H9 (cell line): Measurements from ENCODE around the gene CCDC187. TPM values are rescaled to one million over a fixed set of nuclear protein-coding genes. Genes with fewer than 3 reads are reported as not detected.

Experiments used
- DNase-seq: peaks from one replicate; pipeline ENCODE4 v3.0.0-alpha.2; 2017
- H2AFZ ChIP-seq: one replicate; pipeline ENCODE4 v1.6.1; 2013; ENCODE audit warnings: mild to moderate bottlenecking, low read length, control low read depth, moderate library complexity
- H2AK5ac ChIP-seq: 2 replicates; pipeline ENCODE4 v1.6.1; 2013; ENCODE audit warnings: low read length, control low read depth, mixed read lengths; ENCODE audit not compliant: insufficient read length
- H2BK120ac ChIP-seq: one replicate; pipeline ENCODE4 v1.6.1; 2013; ENCODE audit warnings: low read depth, mild to moderate bottlenecking, low read length, control low read depth, inconsistent platforms; ENCODE audit not compliant: poor library complexity, severe bottlenecking
- H2BK12ac ChIP-seq: 2 replicates; pipeline ENCODE4 v1.6.1; 2013; ENCODE audit warnings: low read length, control low read depth, mixed read lengths, low read depth; ENCODE audit not compliant: insufficient read length
- H2BK15ac ChIP-seq: 2 replicates; pipeline ENCODE4 v1.6.1; 2013; ENCODE audit warnings: low read depth, low read length, control low read depth
- H2BK20ac ChIP-seq: one replicate; pipeline ENCODE4 v1.6.1; 2013; ENCODE audit warnings: low read depth, mild to moderate bottlenecking, low read length, control low read depth, inconsistent platforms; ENCODE audit not compliant: poor library complexity, severe bottlenecking
- H2BK5ac ChIP-seq: 2 replicates; pipeline ENCODE4 v1.6.1; 2013; ENCODE audit warnings: low read length, control low read depth, mixed read lengths; ENCODE audit not compliant: insufficient read length
- H3K14ac ChIP-seq: 2 replicates; pipeline ENCODE4 v1.6.1; 2013; ENCODE audit warnings: low read length, control low read depth; ENCODE audit not compliant: insufficient read depth
- H3K18ac ChIP-seq: 2 replicates; pipeline ENCODE4 v1.6.1; 2013; ENCODE audit warnings: low read depth, mild to moderate bottlenecking, mixed read lengths, low read length, control low read depth; ENCODE audit not compliant: insufficient read length
- H3K23ac ChIP-seq: 2 replicates; pipeline ENCODE4 v1.6.1; 2013; ENCODE audit warnings: low read length, control low read depth, mixed read lengths, low read depth; ENCODE audit not compliant: insufficient read length
- H3K23me2 ChIP-seq: 2 replicates; pipeline ENCODE4 v1.6.1; 2013; ENCODE audit warnings: low read depth, mild to moderate bottlenecking, mixed read lengths, low read length, control low read depth; ENCODE audit not compliant: insufficient read length, poor library complexity, severe bottlenecking
- H3K27ac ChIP-seq: 2 replicates; pipeline ENCODE4 v1.5.1; 2013; ENCODE audit warnings: low read length, control low read depth, mixed read lengths, low read depth; ENCODE audit not compliant: insufficient read length
- H3K27me3 ChIP-seq: 2 replicates; pipeline ENCODE4 v1.6.1; 2013; ENCODE audit warnings: low read length, control low read depth, inconsistent platforms; ENCODE audit not compliant: insufficient read depth
- H3K4ac ChIP-seq: 2 replicates; pipeline ENCODE4 v1.6.1; 2013; ENCODE audit warnings: low read depth, mild to moderate bottlenecking, control low read depth, inconsistent platforms, low read length, moderate library complexity
- H3K4me1 ChIP-seq: 2 replicates; pipeline ENCODE4 v1.6.1; 2013; ENCODE audit warnings: low read length, control low read depth, inconsistent platforms; ENCODE audit not compliant: insufficient read depth
- H3K4me2 ChIP-seq: 2 replicates; pipeline ENCODE4 v1.6.1; 2013; ENCODE audit warnings: low read length, control low read depth, mixed read lengths; ENCODE audit not compliant: insufficient read length, insufficient read depth
- H3K56ac ChIP-seq: 2 replicates; pipeline ENCODE4 v1.6.1; 2013; ENCODE audit warnings: low read depth, mild to moderate bottlenecking, mixed read lengths, low read length, control low read depth; ENCODE audit not compliant: insufficient read length
- H3K79me1 ChIP-seq: 2 replicates; pipeline ENCODE4 v1.6.1; 2013; ENCODE audit warnings: low read depth, mild to moderate bottlenecking, moderate library complexity, low read length, control low read depth, inconsistent platforms; ENCODE audit not compliant: insufficient read depth, poor library complexity, severe bottlenecking
- H3K79me2 ChIP-seq: 2 replicates; pipeline ENCODE4 v1.6.1; 2013; ENCODE audit warnings: low read length, control low read depth, inconsistent platforms; ENCODE audit not compliant: insufficient read depth
- H3K9ac ChIP-seq: 2 replicates; pipeline ENCODE4 v1.6.1; 2013; ENCODE audit warnings: low read length, control low read depth, mixed read lengths; ENCODE audit not compliant: insufficient read length; ENCODE audit errors: extremely low read depth
- H3K9me3 ChIP-seq: one replicate; pipeline ENCODE4 v1.6.1; 2013; ENCODE audit warnings: low read depth, low read length, inconsistent platforms; ENCODE audit not compliant: control insufficient read depth
- H3T11ph ChIP-seq: one replicate; pipeline ENCODE4 v1.6.1; 2013; ENCODE audit warnings: mild to moderate bottlenecking, low read length, control low read depth, inconsistent platforms
- H4K20me1 ChIP-seq: one replicate; pipeline ENCODE4 v1.6.1; 2013; ENCODE audit not compliant: control insufficient read depth, insufficient read length, insufficient read depth
- H4K5ac ChIP-seq: 2 replicates; pipeline ENCODE4 v1.6.1; 2013; ENCODE audit warnings: low read depth, mild to moderate bottlenecking, mixed read lengths, low read length, control low read depth; ENCODE audit not compliant: insufficient read length
- H4K8ac ChIP-seq: replicated peaks from 2 replicates; pipeline ENCODE4 v1.6.1; 2013; ENCODE audit warnings: low read length, control low read depth, mixed read lengths, low read depth; ENCODE audit not compliant: insufficient read length
- H4K91ac ChIP-seq: 2 replicates; pipeline ENCODE4 v1.6.1; 2013; ENCODE audit warnings: low read depth, mild to moderate bottlenecking, moderate library complexity, mixed read lengths, low read length, control low read depth; ENCODE audit not compliant: insufficient read length
- H3K27ac Mint-ChIP-seq, 3 experiments: 2 replicates in 2 of 3; 3 replicates in 1 of 3; pipeline ENCODE4 v1.8.0; 2020 to 2021; ENCODE audit warnings: mixed read lengths in 3 of 3, mild to moderate bottlenecking in 1 of 3, moderate library complexity in 1 of 3
- H3K27me3 Mint-ChIP-seq: 2 replicates; pipeline ENCODE4 v1.8.0; 2021; ENCODE audit warnings: low read depth, mild to moderate bottlenecking, moderate library complexity, mixed read lengths
- H3K36me3 Mint-ChIP-seq, 3 experiments: 2 replicates in 2 of 3; 3 replicates in 1 of 3; pipeline ENCODE4 v1.8.0; 2020 to 2021; ENCODE audit warnings: low read depth in 3 of 3, mixed read lengths in 3 of 3; ENCODE audit not compliant: insufficient read depth in 1 of 3
- H3K4me1 Mint-ChIP-seq, 2 experiments: 2 replicates each; pipeline ENCODE4 v1.8.0; 2020; ENCODE audit warnings: mixed read lengths in 2 of 2
- H3K4me3 Mint-ChIP-seq, 2 experiments: 2 replicates in 1 of 2; 3 replicates in 1 of 2; pipeline ENCODE4 v1.8.0; 2020 to 2021; ENCODE audit warnings: mild to moderate bottlenecking in 2 of 2, mixed read lengths in 2 of 2, moderate library complexity in 1 of 2
- H3K9me3 Mint-ChIP-seq, 2 experiments: 2 replicates in 1 of 2; 3 replicates in 1 of 2; pipeline ENCODE4 v1.8.0; 2020; ENCODE audit warnings: mild to moderate bottlenecking in 2 of 2, mixed read lengths in 2 of 2, moderate library complexity in 1 of 2
- CTCF ChIP-seq: fragments of 200-600 bp; sonication (generic); conservative IDR thresholded peaks from 3 replicates; pipeline ENCODE4 v1.8.0; 2021; ENCODE audit warnings: antibody characterized with exemption, mild to moderate bottlenecking
- WGBS: extraction: QIAGEN DNeasy Blood & Tissue Kit; methylation state at CpG from one replicate; pipeline ENCODE4 v1.1.7; 2013; ENCODE audit warnings: missing lambda C conversion rate, low lambda C conversion rate, mixed read lengths; ENCODE audit not compliant: insufficient read length; ENCODE audit errors: extremely low coverage; 5-methylcytosine and 5-hydroxymethylcytosine counted together
- total RNA-seq: library from RNA; stranded (reverse); gene quantifications from 2 replicates; pipeline ENCODE4 v1.2.1, GENCODE V29; 2021

The CCDC187 gene
- total RNA-seq, 1 experiment from 2014 or later: 0.07 TPM

DNA sequence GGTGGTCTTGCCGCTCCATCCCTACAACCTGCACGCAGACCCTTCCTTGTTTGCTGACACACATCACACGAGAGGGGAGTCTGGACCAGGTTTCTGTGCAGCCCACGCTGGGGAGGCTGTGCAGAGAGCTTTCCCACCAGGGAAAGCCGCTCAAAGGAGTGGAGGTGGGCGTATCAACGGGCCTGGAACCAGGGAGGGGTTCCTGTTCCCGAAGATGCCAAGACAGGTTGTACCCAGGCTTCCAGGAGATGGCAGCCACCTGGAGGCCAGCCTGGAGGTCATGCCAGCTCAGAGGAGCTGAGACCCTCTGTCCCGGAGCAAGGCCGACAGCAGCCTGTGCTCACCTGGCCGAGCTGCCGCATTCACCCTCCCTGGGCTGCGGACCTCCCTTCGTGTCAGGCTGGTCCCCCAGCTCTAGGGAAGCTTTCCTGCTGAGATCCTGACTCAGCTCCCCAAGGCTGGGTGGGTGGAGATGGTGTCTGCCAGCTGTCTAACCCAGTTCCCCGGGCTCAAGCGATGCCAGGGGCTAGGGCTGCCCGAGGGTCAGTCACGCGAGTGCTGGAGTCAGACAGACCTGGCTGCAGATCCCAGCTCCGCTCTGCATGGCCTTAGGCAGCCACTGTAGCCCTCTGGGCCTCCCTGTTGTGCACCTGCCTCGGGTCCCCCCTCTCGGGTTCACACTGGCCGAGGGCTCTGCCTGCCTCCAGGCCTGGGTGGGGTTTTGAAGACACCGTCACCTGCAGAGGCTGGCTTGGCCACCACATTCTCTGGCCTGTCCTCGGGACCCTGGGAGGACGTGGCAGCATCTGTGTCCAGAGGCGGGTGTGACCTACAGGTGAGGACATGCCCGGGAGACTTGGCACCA, 29.7 kb downstream of the CCDC187 start:
- no peak overlapping the region for H3K56ac ChIP-seq
- no peak for DNase-seq
- no peaks in the 10 kb centered on the region for H4K20me1 ChIP-seq
- H3K9me3 ChIP-seq: no peaks in the 10 kb centered on the region
- no peak overlapping the region for H3K23ac ChIP-seq
- H3K23me2 ChIP-seq: no peaks in the 10 kb centered on the region
- peaks cover 5% of the 10 kb centered on the region for H3K27me3 Mint-ChIP-seq
- no peak overlapping the region for H2BK12ac ChIP-seq
- no peaks in the 10 kb centered on the region for H3K79me2 ChIP-seq
- H2AFZ ChIP-seq: no peak overlapping the region
- H3K4me3 Mint-ChIP-seq: no peak overlapping the region
- no peak overlapping the region for H3K27ac ChIP-seq
- no peak overlapping the region for H2BK20ac ChIP-seq
- H2AK5ac ChIP-seq: no peak overlapping the region
- H3K4me2 ChIP-seq: no peak overlapping the region
- H3K79me1 ChIP-seq: no peaks in the 10 kb centered on the region
- no peak overlapping the region for H3K18ac ChIP-seq
- no peak overlapping the region for H4K5ac ChIP-seq
- no peak overlapping the region for H3K9ac ChIP-seq
- H3K4me1 Mint-ChIP-seq: peaks cover 0 to 15% of the 10 kb centered on the region in 2 experiments; a peak in 3 of 4 replicates
- H4K8ac ChIP-seq: no peak overlapping the region
- H3K27ac Mint-ChIP-seq: no peak overlapping the region; a peak in 1 of 7 replicates
- H3K9me3 Mint-ChIP-seq: no peaks in the 10 kb centered on the region
- no peak overlapping the region for H4K91ac ChIP-seq
- no peak overlapping the region for H3K4ac ChIP-seq
- TF ChIP-seq CTCF: no peak
- no peak overlapping the region for H2BK15ac ChIP-seq
- no peaks in the 10 kb centered on the region for H3K36me3 Mint-ChIP-seq
- no peak overlapping the region for H2BK120ac ChIP-seq
- H3K27me3 ChIP-seq: no peaks in the 10 kb centered on the region
- WGBS: no CpG with 5 or more reads among the region's 28 CpGs
- no peaks in the 10 kb centered on the region for H3K4me1 ChIP-seq
- H3K14ac ChIP-seq: no peak overlapping the region; the same call in 1 of the 2 replicates
- no peak overlapping the region for H3T11ph ChIP-seq
- H2BK5ac ChIP-seq: no peak overlapping the region
